HG03135 (cell line): ENCODE data around the gene FOXP2.
"Not testable (repeated sequence)": the region's sequence is repeated elsewhere in the genome, so short reads cannot be mapped to it uniquely, and the experiment has no call there.

Source experiments
- ATAC-seq: cut with Tn5 transposase; IDR thresholded peaks from one replicate; pipeline ENCODE4 v1.9.1; 2021; ENCODE audit warnings: mild to moderate bottlenecking, moderate library complexity; ENCODE audit not compliant: unreplicated experiment

The FOXP2 gene

GRCh38 chr7:114419441-114420272, 5.0 kb downstream of the FOXP2 start:
- no peak for ATAC-seq

GRCh38 chr7:114422507-114423501, 8.2 kb downstream of the FOXP2 start:
- ATAC-seq = no peak

GRCh38 chr7:114426382-114426781, 11.8 kb downstream of the FOXP2 start:
- ATAC-seq = no peak

GRCh38 chr7:114426824-114427223, 12.2 kb downstream of the FOXP2 start:
- no peak for ATAC-seq

- no peak for ATAC-seq
These were observed 13.6 kb downstream of the FOXP2 start for GRCh38 chr7:114428211-114428610.

- no peak for ATAC-seq
These were observed 16.6 kb downstream of the FOXP2 start for GRCh38 chr7:114431189-114431588.

- no peak for ATAC-seq
These were observed 17.4 kb downstream of the FOXP2 start for GRCh38 chr7:114432061-114432460.

- no peak for ATAC-seq
These were observed 18.1 kb downstream of the FOXP2 start for GRCh38 chr7:114432703-114433102.

- ATAC-seq = no peak
These were observed 25.0 kb downstream of the FOXP2 start for GRCh38 chr7:114439581-114439980.

- not testable (repeated sequence) for ATAC-seq
These were observed 26.3 kb downstream of the FOXP2 start for GRCh38 chr7:114440927-114441326.

- no peak for ATAC-seq
These were observed 29.6 kb downstream of the FOXP2 start for GRCh38 chr7:114444196-114444595.

GRCh38 chr7:114450431-114450830, 35.8 kb downstream of the FOXP2 start:
- ATAC-seq = no peak

- no peak for ATAC-seq
These were observed 45.0 kb downstream of the FOXP2 start for GRCh38 chr7:114459574-114459973.

- no peak for ATAC-seq
These were observed 45.4 kb downstream of the FOXP2 start for GRCh38 chr7:114460021-114460420.

- ATAC-seq = no peak
These were observed 52.3 kb downstream of the FOXP2 start for GRCh38 chr7:114466917-114467316.

- ATAC-seq = no peak
These were observed 54.2 kb downstream of the FOXP2 start for GRCh38 chr7:114468844-114469243.

GRCh38 chr7:114472896-114473512, 58.4 kb downstream of the FOXP2 start:
- ATAC-seq = no peak

- no peak for ATAC-seq
These were observed 63.8 kb downstream of the FOXP2 start for GRCh38 chr7:114478384-114478783.

- no peak for ATAC-seq
These were observed 67.4 kb downstream of the FOXP2 start for GRCh38 chr7:114481999-114482398.

- ATAC-seq = no peak
These were observed 69.6 kb downstream of the FOXP2 start for GRCh38 chr7:114484226-114484625.

- ATAC-seq = no peak
These were observed 72.6 kb downstream of the FOXP2 start for GRCh38 chr7:114487174-114487573.
